ENCODE measurements around the gene ST8SIA5. TPM values are rescaled to one million over a fixed set of nuclear protein-coding genes. Genes with fewer than 3 reads are reported as not detected.

ST8SIA5 gene
- total RNA-seq, 2 experiments from 2014 or later: 0.08 TPM; not detected in 1

DNA sequence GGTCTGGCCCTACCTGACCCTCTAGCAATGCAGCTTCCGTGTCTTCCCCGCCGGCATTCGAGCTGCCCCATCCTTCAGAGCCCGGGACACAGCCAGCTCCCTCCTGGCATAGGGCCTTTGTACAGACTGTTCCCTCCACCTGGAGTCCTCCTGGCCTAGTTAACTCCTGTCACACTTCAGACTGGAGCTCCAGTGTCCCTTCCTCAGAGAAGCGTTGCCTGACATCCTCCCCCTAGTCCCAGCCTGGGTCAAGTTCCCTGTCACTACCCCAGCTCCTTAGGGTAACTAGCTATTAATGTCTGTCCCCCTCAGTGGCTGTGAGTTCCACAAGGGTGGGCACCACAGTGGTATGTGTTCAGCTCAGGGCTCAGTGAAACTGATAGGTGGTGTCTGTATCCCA is 54.4 kb downstream of the ST8SIA5 start:
- no peaks in the 10 kb centered on the region for H3K4me1 ChIP-seq (ENCODE audit: insufficient read depth, low read length)
- intact Hi-C loops (cut with DNase I, micrococcal nuclease): no loop called here
- no peaks in the 10 kb centered on the region for H3K27me3 Mint-ChIP-seq
- H3K9me3 Mint-ChIP-seq: no peaks in the 10 kb centered on the region
- no peaks in the 10 kb centered on the region for H3K27me3 ChIP-seq (ENCODE audit: control insufficient read depth in 1 of 2, insufficient read depth in 2 of 2, low read length in 2 of 2)
- ChIA-PET POLR2A (no interaction called here), CTCF (no interaction called here)
- no peak overlapping the region for H3K4me3 ChIP-seq (ENCODE audit: low read length)
- H3K4me1 Mint-ChIP-seq (ENCODE audit: low read depth): no peaks in the 10 kb centered on the region
- no peaks in the 10 kb centered on the region for H3K36me3 Mint-ChIP-seq (ENCODE audit: low read depth)
- no peak overlapping the region for H3K27ac ChIP-seq (ENCODE audit: low read depth in 1 of 2, low read length in 2 of 2)
- H3K9me3 ChIP-seq (ENCODE audit: control insufficient read depth in 1 of 2, insufficient read depth in 1 of 2, low read length in 2 of 2): peaks cover 0 to 4% of the 10 kb centered on the region in 2 experiments
- TF ChIP-seq, protein P1, sequence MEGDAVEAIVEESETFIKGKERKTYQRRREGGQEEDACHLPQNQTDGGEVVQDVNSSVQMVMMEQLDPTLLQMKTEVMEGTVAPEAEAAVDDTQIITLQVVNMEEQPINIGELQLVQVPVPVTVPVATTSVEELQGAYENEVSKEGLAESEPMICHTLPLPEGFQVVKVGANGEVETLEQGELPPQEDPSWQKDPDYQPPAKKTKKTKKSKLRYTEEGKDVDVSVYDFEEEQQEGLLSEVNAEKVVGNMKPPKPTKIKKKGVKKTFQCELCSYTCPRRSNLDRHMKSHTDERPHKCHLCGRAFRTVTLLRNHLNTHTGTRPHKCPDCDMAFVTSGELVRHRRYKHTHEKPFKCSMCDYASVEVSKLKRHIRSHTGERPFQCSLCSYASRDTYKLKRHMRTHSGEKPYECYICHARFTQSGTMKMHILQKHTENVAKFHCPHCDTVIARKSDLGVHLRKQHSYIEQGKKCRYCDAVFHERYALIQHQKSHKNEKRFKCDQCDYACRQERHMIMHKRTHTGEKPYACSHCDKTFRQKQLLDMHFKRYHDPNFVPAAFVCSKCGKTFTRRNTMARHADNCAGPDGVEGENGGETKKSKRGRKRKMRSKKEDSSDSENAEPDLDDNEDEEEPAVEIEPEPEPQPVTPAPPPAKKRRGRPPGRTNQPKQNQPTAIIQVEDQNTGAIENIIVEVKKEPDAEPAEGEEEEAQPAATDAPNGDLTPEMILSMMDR (IDR thresholded peaks at IDR 0.05): no peak
- no peaks in the 10 kb centered on the region for H3K36me3 ChIP-seq (ENCODE audit: insufficient read depth, low read length)
- ATAC-seq (ENCODE audit: poor library complexity): no peak
- H3K4me3 Mint-ChIP-seq: no peak overlapping the region
- no peak for DNase-seq
- no peak overlapping the region for H3K27ac Mint-ChIP-seq

DNA sequence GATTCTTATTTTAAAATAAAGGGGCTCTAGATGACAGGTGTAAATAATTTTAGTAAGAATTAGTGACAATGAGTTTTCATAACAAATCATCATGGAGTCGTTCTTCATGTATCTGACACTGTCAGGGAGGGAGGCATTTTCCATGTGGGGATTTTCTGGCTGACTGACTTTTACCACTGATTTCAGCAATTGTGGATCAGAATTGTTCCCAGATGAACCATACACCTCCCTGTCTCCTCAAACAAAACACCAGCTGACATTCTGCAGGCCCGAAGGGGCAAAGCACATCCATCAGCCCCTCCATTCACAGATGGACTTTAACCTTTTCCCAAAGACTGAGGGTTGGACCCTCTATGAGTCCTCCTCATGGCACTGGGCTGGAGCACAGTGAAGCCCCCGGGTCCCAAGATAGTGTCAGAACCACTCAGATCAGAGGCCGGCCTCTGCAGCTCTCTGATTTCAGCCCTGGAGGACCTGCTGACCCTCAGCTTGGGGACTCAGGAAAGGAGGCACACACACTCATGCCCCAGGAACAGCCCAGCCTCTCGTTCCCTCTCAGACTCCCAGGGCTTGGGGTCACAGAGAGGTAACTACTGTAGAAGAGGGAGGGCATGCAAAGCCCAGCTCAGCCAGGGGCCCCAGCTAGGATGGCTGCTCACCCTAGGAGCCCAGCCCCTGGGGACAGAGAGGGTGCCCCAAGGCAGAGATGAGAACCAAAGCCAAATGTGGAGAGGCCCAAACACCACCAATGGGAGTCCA is 56.6 kb downstream of the ST8SIA5 start:
- ATAC-seq (ENCODE audit: poor library complexity) (no peak), DNase-seq (no peak)
- Histone ChIP-seq H3K4me3 (ENCODE audit: low read length) (no peak overlapping the region), H3K27ac (ENCODE audit: low read depth in 1 of 2, low read length in 2 of 2) (no peak overlapping the region), H3K9me3 (ENCODE audit: control insufficient read depth in 1 of 2, insufficient read depth in 1 of 2, low read length in 2 of 2) (peaks cover 0 to 4% of the 10 kb centered on the region in 2 experiments), H3K36me3 (ENCODE audit: insufficient read depth, low read length) (no peaks in the 10 kb centered on the region), H3K27me3 (ENCODE audit: control insufficient read depth in 1 of 2, insufficient read depth in 2 of 2, low read length in 2 of 2) (no peaks in the 10 kb centered on the region), H3K4me1 (ENCODE audit: insufficient read depth, low read length) (no peaks in the 10 kb centered on the region)
- TF ChIP-seq, protein P1 (IDR thresholded peaks at IDR 0.05): no peak
- no peak overlapping the region for H3K27ac Mint-ChIP-seq
- no peaks in the 10 kb centered on the region for H3K36me3 Mint-ChIP-seq (ENCODE audit: low read depth)
- intact Hi-C loops (cut with DNase I, micrococcal nuclease): no loop called here
- no peaks in the 10 kb centered on the region for H3K27me3 Mint-ChIP-seq
- POLR2A ChIA-PET: no interaction called here
- CTCF ChIA-PET: no interaction called here
- H3K4me3 Mint-ChIP-seq: no peak overlapping the region
- H3K4me1 Mint-ChIP-seq (ENCODE audit: low read depth): no peaks in the 10 kb centered on the region
- no peaks in the 10 kb centered on the region for H3K9me3 Mint-ChIP-seq

DNA sequence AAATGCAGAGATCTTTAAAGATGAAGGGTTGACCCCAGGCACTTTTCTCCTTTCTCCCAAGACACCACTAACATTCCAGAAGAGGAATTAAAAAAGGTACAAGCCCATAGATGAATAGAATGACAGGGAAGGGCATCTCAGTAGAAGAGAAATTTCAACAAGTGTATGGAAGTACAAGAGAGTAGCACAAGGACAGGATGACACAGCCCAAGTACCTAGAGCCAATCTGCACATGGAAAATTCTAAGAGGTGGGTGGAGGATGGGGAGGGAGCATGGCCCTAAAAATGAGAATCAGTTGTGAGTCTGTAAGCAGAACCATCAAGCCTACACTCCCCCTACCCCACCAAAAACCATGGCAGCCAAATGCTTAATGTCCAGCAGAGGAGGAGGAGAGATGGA is 60.2 kb downstream of the ST8SIA5 start:
- Mint-ChIP-seq H3K9me3 (no peaks in the 10 kb centered on the region), H3K27ac (no peak overlapping the region), H3K36me3 (ENCODE audit: low read depth) (no peaks in the 10 kb centered on the region), H3K4me1 (ENCODE audit: low read depth) (no peaks in the 10 kb centered on the region), H3K4me3 (no peak overlapping the region), H3K27me3 (no peaks in the 10 kb centered on the region)
- H3K27me3 ChIP-seq (ENCODE audit: control insufficient read depth in 1 of 2, insufficient read depth in 2 of 2, low read length in 2 of 2): peaks cover 0 to 3% of the 10 kb centered on the region in 2 experiments
- H3K4me1 ChIP-seq (ENCODE audit: insufficient read depth, low read length): no peaks in the 10 kb centered on the region
- TF ChIP-seq, protein P1 (IDR thresholded peaks at IDR 0.05): no peak
- DNase-seq: no peak
- CTCF ChIA-PET: no interaction called here
- H3K27ac ChIP-seq (ENCODE audit: low read depth in 1 of 2, low read length in 2 of 2): no peak overlapping the region
- ATAC-seq (ENCODE audit: poor library complexity): no peak
- intact Hi-C loops (cut with DNase I, micrococcal nuclease): no loop called here
- H3K4me3 ChIP-seq (ENCODE audit: low read length): no peak overlapping the region
- POLR2A ChIA-PET: no interaction called here
- H3K36me3 ChIP-seq (ENCODE audit: insufficient read depth, low read length): no peaks in the 10 kb centered on the region
- peaks cover 0 to 4% of the 10 kb centered on the region in 2 experiments for H3K9me3 ChIP-seq (ENCODE audit: control insufficient read depth in 1 of 2, insufficient read depth in 1 of 2, low read length in 2 of 2)
